ENCODE measurements around the gene WDR90. TPM values are rescaled to one million over a fixed set of nuclear protein-coding genes. Genes with fewer than 3 reads are reported as not detected.

WDR90 gene
- total RNA-seq = 51.6 TPM
- polyA plus RNA-seq (ENCODE audit: insufficient read depth, low read depth, low replicate concordance) = 10.6 TPM
- long read RNA-seq, donor 1, partial matches to known transcripts = 12 of 15 reads
- long read RNA-seq, donor 1, other reads (novel, unspliced or antisense) = 0 of 15 reads
- long read RNA-seq, donor 2, partial matches to known transcripts = 13 of 15 reads
- long read RNA-seq, donor 2, other reads (novel, unspliced or antisense) = 0 of 15 reads
- long read RNA-seq, donor 3, partial matches to known transcripts = 14 of 17 reads
- long read RNA-seq, donor 3, other reads (novel, unspliced or antisense) = 0 of 17 reads
- long read RNA-seq, donor 4, partial matches to known transcripts = 18 of 20 reads
- long read RNA-seq, donor 4, other reads (novel, unspliced or antisense) = 0 of 20 reads
- long read RNA-seq, donor 5 = 0 reads
- long read RNA-seq, donor 6 = 0 reads
- long read RNA-seq, donor 7, full-length matches to known transcripts = 4 of 24 reads
- long read RNA-seq, donor 7, partial matches to known transcripts = 14 of 24 reads
- long read RNA-seq, donor 7, other reads (novel, unspliced or antisense) = 6 of 24 reads
- long read RNA-seq, donor 8 = 0 reads
- long read RNA-seq, donor 9 = 0 reads
- long read RNA-seq, donor 10, partial matches to known transcripts = 26 of 27 reads
- long read RNA-seq, donor 10, other reads (novel, unspliced or antisense) = 0 of 27 reads

GRCh38 chr16:648781-649589, at the start of gene WDR90:
TSS of gene WDR90 (plus strand) at chr16:649365. CDS start at chr16:649417, 52 bp downstream.
- Histone ChIP-seq H3K9ac (ENCODE audit: low read length in 3 of 3) (peak within 1 kb of the TSS in 2 of 3 donors; percentile 52 to 54), H3K9me3 (ENCODE audit: control insufficient read depth in 2 of 3, insufficient read depth in 1 of 3, low read length in 3 of 3) (no peaks in the 10 kb centered on the region), H3K27ac (ENCODE audit: low read depth in 2 of 2, low read length in 2 of 2) (peak within 1 kb of the TSS; percentile 68 to 78), H3K4me3 (ENCODE audit: low read length in 3 of 3) (peak within 1 kb of the TSS; percentile 42 to 56 (median 55)), H3K36me3 (ENCODE audit: control insufficient read depth in 2 of 3, insufficient read depth in 3 of 3, low read length in 3 of 3) (no peaks in the 10 kb centered on the region), H3K4me1 (ENCODE audit: control insufficient read depth in 2 of 3, insufficient read depth in 2 of 3, low read depth in 1 of 3, low read length in 3 of 3) (peaks cover 0 to 37% (median 12%) of the 10 kb centered on the region in 3 donors), H3K27me3 (ENCODE audit: control insufficient read depth, insufficient read depth, low read length) (no peaks in the 10 kb centered on the region)
- TF ChIP-seq CTCF (IDR thresholded peaks at IDR 0.05; ENCODE audit: borderline replicate concordance, extremely low read depth, insufficient read depth) = peak; percentile 1
- no peak for FAIRE-seq
- peak; percentile 92 to 98 (median 95) for DNase-seq
- intact Hi-C loops (cut with DNase I) = no loop called here

- peak; percentile 20 for TF ChIP-seq CTCF (IDR thresholded peaks at IDR 0.05; ENCODE audit: borderline replicate concordance, extremely low read depth, insufficient read depth)
- DNase-seq = peak in 1 of 5 donors; percentile 26
- peaks cover 0 to 5% (median 2%) of the 10 kb centered on the region in 3 donors for H3K36me3 ChIP-seq (ENCODE audit: control insufficient read depth in 2 of 3, insufficient read depth in 3 of 3, low read length in 3 of 3)
These were observed 48.4 kb upstream of the WDR90 start for GRCh38 chr16:600781-601180.

GRCh38 chr16:603933-604332, 45.2 kb upstream of the WDR90 start:
- Histone ChIP-seq H3K27ac (ENCODE audit: low read depth in 2 of 2, low read length in 2 of 2) (no peak overlapping the region), H3K27me3 (ENCODE audit: control insufficient read depth, insufficient read depth, low read length) (no peaks in the 10 kb centered on the region), H3K9me3 (ENCODE audit: control insufficient read depth in 2 of 3, insufficient read depth in 1 of 3, low read length in 3 of 3) (peaks cover 0 to 4% (median 0%) of the 10 kb centered on the region in 3 donors), H3K4me1 (ENCODE audit: control insufficient read depth in 2 of 3, insufficient read depth in 2 of 3, low read depth in 1 of 3, low read length in 3 of 3) (peaks cover 0 to 2% (median 0%) of the 10 kb centered on the region in 3 donors), H3K9ac (ENCODE audit: low read length in 3 of 3) (no peak overlapping the region), H3K4me3 (ENCODE audit: low read length in 3 of 3) (no peak overlapping the region), H3K36me3 (ENCODE audit: control insufficient read depth in 2 of 3, insufficient read depth in 3 of 3, low read length in 3 of 3) (peaks cover 0 to 5% (median 2%) of the 10 kb centered on the region in 3 donors)
- DNase-seq (no peak), FAIRE-seq (no peak)
- no peak for TF ChIP-seq CTCF (IDR thresholded peaks at IDR 0.05; ENCODE audit: borderline replicate concordance, extremely low read depth, insufficient read depth)
- intact Hi-C loops (cut with DNase I) = no loop called here

More at GRCh38 chr16:600781-601180, 48.4 kb upstream of the WDR90 start:
- intact Hi-C loops (cut with DNase I) = no loop called here
- Histone ChIP-seq H3K27ac (ENCODE audit: low read depth in 2 of 2, low read length in 2 of 2) (no peak overlapping the region), H3K27me3 (ENCODE audit: control insufficient read depth, insufficient read depth, low read length) (no peaks in the 10 kb centered on the region), H3K9me3 (ENCODE audit: control insufficient read depth in 2 of 3, insufficient read depth in 1 of 3, low read length in 3 of 3) (peaks cover 0 to 4% (median 0%) of the 10 kb centered on the region in 3 donors), H3K4me3 (ENCODE audit: low read length in 3 of 3) (no peak overlapping the region), H3K4me1 (ENCODE audit: control insufficient read depth in 2 of 3, insufficient read depth in 2 of 3, low read depth in 1 of 3, low read length in 3 of 3) (peaks cover 0 to 6% (median 0%) of the 10 kb centered on the region in 3 donors), H3K9ac (ENCODE audit: low read length in 3 of 3) (no peak overlapping the region)
- FAIRE-seq = no peak

Data from kidney (tissue), 22 donors.